ENCODE data around the gene NOP58.

DNA sequence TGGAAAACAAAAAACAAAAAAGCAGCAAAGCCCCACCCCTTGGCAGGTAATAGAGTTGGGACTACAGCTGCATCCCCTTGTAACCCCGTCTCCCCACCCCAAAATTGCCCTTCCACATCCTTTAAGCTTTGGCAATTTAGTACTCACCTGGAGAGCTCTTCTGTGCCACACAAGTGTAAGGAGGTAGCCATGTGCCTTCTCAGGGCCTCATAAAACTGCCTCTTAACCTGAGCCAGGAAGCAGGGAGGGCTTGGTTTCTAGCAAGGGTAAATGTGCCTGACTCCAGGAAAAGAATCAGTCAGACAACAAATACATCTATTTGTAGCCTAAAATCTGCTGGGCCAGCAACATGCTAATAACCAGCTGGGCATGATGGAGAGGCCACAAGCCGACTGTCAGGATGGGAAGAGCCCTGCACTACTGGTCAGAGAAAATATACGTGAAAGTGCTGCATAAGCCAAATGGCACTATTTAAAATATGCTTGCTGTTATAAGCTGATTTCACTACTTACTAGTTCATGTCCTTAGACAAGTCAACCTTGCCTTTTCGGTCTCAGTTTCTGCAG is 46.3 kb downstream of the NOP58 start:
- TF ChIP-seq POLR2AphosphoS5 (IDR thresholded peaks at IDR 0.05; ENCODE audit: low read depth, low read length) (no peak), CTCF (IDR thresholded peaks at IDR 0.05 in 2 of 3, conservative IDR thresholded peaks at IDR 0.05 in 1 of 3; ENCODE audit: borderline replicate concordance in 1 of 3, insufficient read depth in 1 of 3, low read depth in 2 of 3, low read length in 2 of 3) (no peak), POLR2A (IDR thresholded peaks at IDR 0.05; ENCODE audit: borderline replicate concordance, extremely low read depth, insufficient read depth, insufficient read length) (no peak), TCF7L2 (IDR thresholded peaks at IDR 0.05; ENCODE audit: borderline replicate concordance, extremely low read depth, insufficient read depth, insufficient read length) (no peak), EZH2 (IDR thresholded peaks at IDR 0.05) (no peak), EGR1 (IDR thresholded peaks at IDR 0.05; ENCODE audit: low read depth) (no peak), SP1 (IDR thresholded peaks at IDR 0.05; ENCODE audit: low read depth) (no peak), ZNF274 (IDR thresholded peaks at IDR 0.05; ENCODE audit: low read depth, low read length) (no peak), SIN3A (IDR thresholded peaks at IDR 0.05; ENCODE audit: low read depth) (no peak), JUND (IDR thresholded peaks at IDR 0.05) (no peak)
- TF ChIP-seq, protein P1, sequence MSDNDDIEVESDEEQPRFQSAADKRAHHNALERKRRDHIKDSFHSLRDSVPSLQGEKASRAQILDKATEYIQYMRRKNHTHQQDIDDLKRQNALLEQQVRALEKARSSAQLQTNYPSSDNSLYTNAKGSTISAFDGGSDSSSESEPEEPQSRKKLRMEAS (IDR thresholded peaks at IDR 0.05), result no peak
- TF ChIP-seq, protein P2, sequence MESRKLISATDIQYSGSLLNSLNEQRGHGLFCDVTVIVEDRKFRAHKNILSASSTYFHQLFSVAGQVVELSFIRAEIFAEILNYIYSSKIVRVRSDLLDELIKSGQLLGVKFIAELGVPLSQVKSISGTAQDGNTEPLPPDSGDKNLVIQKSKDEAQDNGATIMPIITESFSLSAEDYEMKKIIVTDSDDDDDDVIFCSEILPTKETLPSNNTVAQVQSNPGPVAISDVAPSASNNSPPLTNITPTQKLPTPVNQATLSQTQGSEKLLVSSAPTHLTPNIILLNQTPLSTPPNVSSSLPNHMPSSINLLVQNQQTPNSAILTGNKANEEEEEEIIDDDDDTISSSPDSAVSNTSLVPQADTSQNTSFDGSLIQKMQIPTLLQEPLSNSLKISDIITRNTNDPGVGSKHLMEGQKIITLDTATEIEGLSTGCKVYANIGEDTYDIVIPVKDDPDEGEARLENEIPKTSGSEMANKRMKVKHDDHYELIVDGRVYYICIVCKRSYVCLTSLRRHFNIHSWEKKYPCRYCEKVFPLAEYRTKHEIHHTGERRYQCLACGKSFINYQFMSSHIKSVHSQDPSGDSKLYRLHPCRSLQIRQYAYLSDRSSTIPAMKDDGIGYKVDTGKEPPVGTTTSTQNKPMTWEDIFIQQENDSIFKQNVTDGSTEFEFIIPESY (IDR thresholded peaks at IDR 0.05; ENCODE audit: extremely low read depth, insufficient replicate concordance, low read length), result no peak
- TF ChIP-seq, protein P3, sequence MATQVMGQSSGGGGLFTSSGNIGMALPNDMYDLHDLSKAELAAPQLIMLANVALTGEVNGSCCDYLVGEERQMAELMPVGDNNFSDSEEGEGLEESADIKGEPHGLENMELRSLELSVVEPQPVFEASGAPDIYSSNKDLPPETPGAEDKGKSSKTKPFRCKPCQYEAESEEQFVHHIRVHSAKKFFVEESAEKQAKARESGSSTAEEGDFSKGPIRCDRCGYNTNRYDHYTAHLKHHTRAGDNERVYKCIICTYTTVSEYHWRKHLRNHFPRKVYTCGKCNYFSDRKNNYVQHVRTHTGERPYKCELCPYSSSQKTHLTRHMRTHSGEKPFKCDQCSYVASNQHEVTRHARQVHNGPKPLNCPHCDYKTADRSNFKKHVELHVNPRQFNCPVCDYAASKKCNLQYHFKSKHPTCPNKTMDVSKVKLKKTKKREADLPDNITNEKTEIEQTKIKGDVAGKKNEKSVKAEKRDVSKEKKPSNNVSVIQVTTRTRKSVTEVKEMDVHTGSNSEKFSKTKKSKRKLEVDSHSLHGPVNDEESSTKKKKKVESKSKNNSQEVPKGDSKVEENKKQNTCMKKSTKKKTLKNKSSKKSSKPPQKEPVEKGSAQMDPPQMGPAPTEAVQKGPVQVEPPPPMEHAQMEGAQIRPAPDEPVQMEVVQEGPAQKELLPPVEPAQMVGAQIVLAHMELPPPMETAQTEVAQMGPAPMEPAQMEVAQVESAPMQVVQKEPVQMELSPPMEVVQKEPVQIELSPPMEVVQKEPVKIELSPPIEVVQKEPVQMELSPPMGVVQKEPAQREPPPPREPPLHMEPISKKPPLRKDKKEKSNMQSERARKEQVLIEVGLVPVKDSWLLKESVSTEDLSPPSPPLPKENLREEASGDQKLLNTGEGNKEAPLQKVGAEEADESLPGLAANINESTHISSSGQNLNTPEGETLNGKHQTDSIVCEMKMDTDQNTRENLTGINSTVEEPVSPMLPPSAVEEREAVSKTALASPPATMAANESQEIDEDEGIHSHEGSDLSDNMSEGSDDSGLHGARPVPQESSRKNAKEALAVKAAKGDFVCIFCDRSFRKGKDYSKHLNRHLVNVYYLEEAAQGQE (IDR thresholded peaks at IDR 0.05; ENCODE audit: low read depth), result no peak

Measured in HCT116 (cell line).